Right atrium auricular region (tissue), 2 donors: ENCODE measurements around the gene SPEM3. TPM values are rescaled to one million over a fixed set of nuclear protein-coding genes. Genes with fewer than 3 reads are reported as not detected.

ENCODE experiments used
- total RNA-seq, 2 donors: library from RNA; depleted of rRNA; stranded (reverse); fragments of >200 nt; gene quantifications; one replicate each; pipeline ENCODE4 v1.1.0, GENCODE V29; 2016

SPEM3 gene
- total RNA-seq, 2 donors from 2014 or later = not detected

Other genes with a start within 250 kb of the SPEM3 start
- 1 to 10 TPM in 1 of 2 donors, not detected in 1; 1.6 TPM for gene ASGR1, start 249.5 kb upstream of the SPEM3 start, total RNA-seq
- 10 to 100 TPM; 15.1 to 33.4 TPM for gene DLG4, start 209.0 kb upstream of the SPEM3 start, total RNA-seq
- gene ACADVL, start 208.9 kb upstream of the SPEM3 start, total RNA-seq = 100 to 1,000 TPM; 695 to 758 TPM
- gene DVL2, start 194.3 kb upstream of the SPEM3 start, total RNA-seq = 10 to 100 TPM; 18.1 to 19.9 TPM
- gene PHF23, start 189.4 kb upstream of the SPEM3 start, total RNA-seq = 10 to 100 TPM in 1 of 2 donors, 1 to 10 TPM in 1; 10.0 to 22.4 TPM
- gene GABARAP, start 186.4 kb upstream of the SPEM3 start, total RNA-seq = 100 to 1,000 TPM; 226 to 469 TPM
- 10 to 100 TPM; 55.0 to 77.2 TPM for gene CTDNEP1, start 177.1 kb upstream of the SPEM3 start, total RNA-seq
- 10 to 100 TPM; 28.1 to 70.7 TPM for gene ELP5, start 176.6 kb upstream of the SPEM3 start, total RNA-seq
- 1 to 10 TPM in 1 of 2 donors, not detected in 1; 2.3 TPM for gene CLDN7, start 166.4 kb upstream of the SPEM3 start, total RNA-seq
- gene SLC2A4, start 147.1 kb upstream of the SPEM3 start, total RNA-seq = 100 to 1,000 TPM in 1 of 2 donors, 10 to 100 TPM in 1; 70.3 to 151 TPM
- gene YBX2, start 134.2 kb upstream of the SPEM3 start, total RNA-seq = 1 to 10 TPM; 2.9 to 3.0 TPM
- gene EIF5A, start 121.2 kb upstream of the SPEM3 start, total RNA-seq = 100 to 1,000 TPM; 131 to 164 TPM
- gene GPS2, start 113.5 kb upstream of the SPEM3 start, total RNA-seq = 10 to 100 TPM; 80.4 to 97.0 TPM
- gene NEURL4, start 99.5 kb upstream of the SPEM3 start, total RNA-seq = 10 to 100 TPM in 1 of 2 donors, 1 to 10 TPM in 1; 9.5 to 12.8 TPM
- 1 to 10 TPM; 5.1 to 6.7 TPM for gene ACAP1, start 92.3 kb upstream of the SPEM3 start, total RNA-seq
- 1 to 10 TPM; 4.2 to 6.9 TPM for gene KCTD11, start 76.7 kb upstream of the SPEM3 start, total RNA-seq
- not detected for gene TMEM95, start 73.7 kb upstream of the SPEM3 start, total RNA-seq
- 1 to 10 TPM; 4.1 to 4.8 TPM for gene TNK1, start 47.8 kb upstream of the SPEM3 start, total RNA-seq
- 10 to 100 TPM; 17.2 to 21.6 TPM for gene PLSCR3, start 34.3 kb upstream of the SPEM3 start, total RNA-seq
- gene TMEM256, start 24.8 kb upstream of the SPEM3 start, total RNA-seq = 10 to 100 TPM; 43.4 to 64.8 TPM
- 10 to 100 TPM in 1 of 2 donors, 1 to 10 TPM in 1; 6.3 to 12.2 TPM for gene NLGN2, start 21.0 kb upstream of the SPEM3 start, total RNA-seq
- gene SPEM1, start 8.5 kb upstream of the SPEM3 start, total RNA-seq = not detected
- gene SPEM2, start 3.2 kb upstream of the SPEM3 start, total RNA-seq = not detected
- gene TMEM102, start 6.6 kb downstream of the SPEM3 start, total RNA-seq = 1 to 10 TPM; 3.7 to 5.6 TPM
- 10 to 100 TPM; 18.6 to 20.9 TPM for gene FGF11, start 10.7 kb downstream of the SPEM3 start, total RNA-seq
- 10 to 100 TPM; 15.8 to 19.0 TPM for gene CHRNB1, start 16.2 kb downstream of the SPEM3 start, total RNA-seq
- gene ZBTB4, start 50.8 kb downstream of the SPEM3 start, total RNA-seq = 10 to 100 TPM; 50.5 to 67.3 TPM
- gene SLC35G6, start 52.6 kb downstream of the SPEM3 start, total RNA-seq = not detected
- 10 to 100 TPM; 28.4 to 41.2 TPM for gene POLR2A, start 55.5 kb downstream of the SPEM3 start, total RNA-seq
- gene TNFSF12, start 120.2 kb downstream of the SPEM3 start, total RNA-seq = 10 to 100 TPM; 39.6 to 50.2 TPM
- 10 to 100 TPM; 11.0 to 16.9 TPM for gene TNFSF13, start 129.9 kb downstream of the SPEM3 start, total RNA-seq
- 10 to 100 TPM; 45.9 to 56.1 TPM for gene SENP3, start 133.1 kb downstream of the SPEM3 start, total RNA-seq
- 10 to 100 TPM; 16.2 to 54.2 TPM for gene CD68, start 150.8 kb downstream of the SPEM3 start, total RNA-seq
- 10 to 100 TPM; 55.4 to 81.1 TPM for gene MPDU1, start 155.0 kb downstream of the SPEM3 start, total RNA-seq
- gene SOX15, start 161.2 kb downstream of the SPEM3 start, total RNA-seq = 10 to 100 TPM in 1 of 2 donors, 1 to 10 TPM in 1; 5.6 to 11.5 TPM
- gene FXR2, start 186.0 kb downstream of the SPEM3 start, total RNA-seq = 10 to 100 TPM; 70.3 to 83.6 TPM
- 10 to 100 TPM; 56.0 to 78.5 TPM for gene SAT2, start 199.0 kb downstream of the SPEM3 start, total RNA-seq
- under 1 TPM in 1 of 2 donors, not detected in 1; 0.39 TPM for gene SHBG, start 201.3 kb downstream of the SPEM3 start, total RNA-seq
- 1 to 10 TPM; 1.2 to 2.2 TPM for gene ATP1B2, start 222.1 kb downstream of the SPEM3 start, total RNA-seq